SU-DHL-6 (cell line): ENCODE data around the gene UBQLNL.

Experiments
- H2AFZ ChIP-seq: fragments of 200-600 bp; sonication (generic); 2 replicates; pipeline ENCODE4 v1.6.1; 2014; ENCODE audit warnings: low read depth, mild to moderate bottlenecking, moderate library complexity, mixed read lengths, antibody characterized with exemption, low read length; ENCODE audit not compliant: severe bottlenecking
- H3F3A ChIP-seq: fragments of 200-600 bp; shearing (Covaris generic); 2 replicates; pipeline ENCODE4 v1.6.0; 2016; ENCODE audit warnings: antibody characterized with exemption, mild to moderate bottlenecking; ENCODE audit not compliant: insufficient read depth
- H3K27ac ChIP-seq: fragments of 200-600 bp; sonication (generic); 2 replicates; pipeline ENCODE4 v1.5.1; 2016; ENCODE audit warnings: low read depth, mild to moderate bottlenecking, low read length, moderate library complexity, mixed read lengths
- H3K27me3 ChIP-seq: fragments of 200-600 bp; sonication (generic), shearing (Covaris generic); 2 replicates; pipeline ENCODE4 v1.6.0; 2014; ENCODE audit warnings: mild to moderate bottlenecking, low read length
- H3K36me3 ChIP-seq: fragments of 200-600 bp; sonication (generic); 2 replicates; pipeline ENCODE4 v1.6.1; 2014; ENCODE audit warnings: mild to moderate bottlenecking, low read length, mixed read lengths
- H3K4me2 ChIP-seq: fragments of 300-600, 200-600 bp; shearing (Covaris generic), sonication (generic); 2 replicates; pipeline ENCODE4 v1.6.0; 2014; ENCODE audit warnings: low read length, low read depth, mild to moderate bottlenecking; ENCODE audit not compliant: poor library complexity, severe bottlenecking
- H3K4me3 ChIP-seq: fragments of 200-600 bp; sonication (generic); 2 replicates; pipeline ENCODE4 v1.5.1; 2014; ENCODE audit warnings: antibody characterized with exemption, low read length, mild to moderate bottlenecking, mixed read lengths; ENCODE audit not compliant: insufficient read depth, poor library complexity, severe bottlenecking
- H3K79me2 ChIP-seq: fragments of 200-600 bp; sonication (generic); 2 replicates; pipeline ENCODE4 v1.6.1; 2014; ENCODE audit warnings: mild to moderate bottlenecking, low read length, moderate library complexity; ENCODE audit not compliant: insufficient read depth
- H3K9ac ChIP-seq: fragments of 200-600 bp; sonication (generic); 2 replicates; pipeline ENCODE4 v1.7.0; 2014; ENCODE audit warnings: mild to moderate bottlenecking, low read length
- H3K9me2 ChIP-seq: fragments of 200-600 bp; sonication (generic); replicated peaks from 2 replicates; pipeline ENCODE4 v1.6.1; 2014; ENCODE audit warnings: low read length; ENCODE audit not compliant: insufficient read depth
- H3K9me3 ChIP-seq: fragments of 200-600 bp; sonication (generic); 2 replicates; pipeline ENCODE4 v1.6.1; 2014; ENCODE audit warnings: low read length, mixed read lengths; ENCODE audit not compliant: insufficient read depth
- H4K20me1 ChIP-seq: fragments of 200-600 bp; sonication (generic); 2 replicates; pipeline ENCODE4 v1.6.1; 2014; ENCODE audit warnings: low read depth, mild to moderate bottlenecking, antibody characterized with exemption, low read length, moderate library complexity, mixed read lengths
- CTCF ChIP-seq: fragments of 200-600 bp; sonication (generic); IDR thresholded peaks from one replicate; pipeline ENCODE4 v1.5.1; 2017; ENCODE audit warnings: antibody characterized with exemption, mild to moderate bottlenecking, low read length, moderate library complexity; ENCODE audit not compliant: insufficient read depth, poor library complexity, severe bottlenecking
- EZH2phosphoT487 ChIP-seq: fragments of 200-600 bp; sonication (generic), shearing (Covaris generic); conservative IDR thresholded peaks from 2 replicates; pipeline ENCODE4 v1.6.1; 2018; ENCODE audit warnings: mild to moderate bottlenecking, antibody characterized with exemption, low read length, moderate library complexity, mixed read lengths

Gene UBQLNL

GRCh38 chr11:5522308-5522707 lies 5.8 kb upstream of the UBQLNL start:
- Histone ChIP-seq H3K79me2 (no peaks in the 10 kb centered on the region), H3K27ac (no peak overlapping the region), H3K36me3 (no peaks in the 10 kb centered on the region), H3K9me3 (no peaks in the 10 kb centered on the region), H3F3A (no peaks in the 10 kb centered on the region), H3K9me2 (no peaks in the 10 kb centered on the region), H3K4me2 (no peak overlapping the region), H3K9ac (no peak overlapping the region), H2AFZ (no peak overlapping the region), H3K27me3 (no peaks in the 10 kb centered on the region), H4K20me1 (no peaks in the 10 kb centered on the region), H3K4me3 (no peak overlapping the region)
- no peak for TF ChIP-seq EZH2phosphoT487
- no peak for TF ChIP-seq CTCF

GRCh38 chr11:5521540-5521939 lies 5.0 kb upstream of the UBQLNL start:
- no peak overlapping the region for H3K4me3 ChIP-seq
- H3K9me3 ChIP-seq = no peaks in the 10 kb centered on the region
- TF ChIP-seq EZH2phosphoT487 (no peak), CTCF (no peak)
- H3K79me2 ChIP-seq = no peaks in the 10 kb centered on the region
- no peak overlapping the region for H3K9ac ChIP-seq
- no peak overlapping the region for H3K27ac ChIP-seq
- no peaks in the 10 kb centered on the region for H4K20me1 ChIP-seq
- H3K27me3 ChIP-seq = no peaks in the 10 kb centered on the region
- no peak overlapping the region for H3K4me2 ChIP-seq
- H3F3A ChIP-seq = no peaks in the 10 kb centered on the region
- H2AFZ ChIP-seq = no peak overlapping the region
- H3K36me3 ChIP-seq = no peaks in the 10 kb centered on the region
- H3K9me2 ChIP-seq = no peaks in the 10 kb centered on the region

- Histone ChIP-seq H2AFZ (no peak overlapping the region), H3K4me3 (no peak overlapping the region), H3K4me2 (no peak overlapping the region), H4K20me1 (no peaks in the 10 kb centered on the region), H3K79me2 (no peaks in the 10 kb centered on the region), H3K9ac (no peak overlapping the region), H3F3A (no peaks in the 10 kb centered on the region), H3K27ac (no peak overlapping the region), H3K36me3 (no peaks in the 10 kb centered on the region), H3K9me3 (no peaks in the 10 kb centered on the region), H3K9me2 (no peaks in the 10 kb centered on the region), H3K27me3 (no peaks in the 10 kb centered on the region)
- TF ChIP-seq CTCF = no peak
- no peak for TF ChIP-seq EZH2phosphoT487
Measured at GRCh38 chr11:5514841-5515240, 1.7 kb downstream of the UBQLNL start.
